Tibial nerve (tissue), 4 donors: ENCODE measurements around the gene FOS. TPM values are rescaled to one million over a fixed set of nuclear protein-coding genes. Genes with fewer than 3 reads are reported as not detected.

Experiments used
- DNase-seq, 2 donors: peaks; one replicate each; pipeline ENCODE4 v3.0.0-alpha.2; 2019; ENCODE audit warnings: low spot score in 2 of 2
- H3K27ac ChIP-seq, 4 donors: fragments of 200-600 bp; sonication (generic) in 3 of 4; one replicate each; pipeline ENCODE4 v1.5.1; 2017 to 2019; ENCODE audit warnings: mild to moderate bottlenecking in 1 of 4
- H3K27me3 ChIP-seq, 2 donors: fragments of 200-600 bp; sonication (generic) in 1 of 2; one replicate each; pipeline versions ENCODE4 v1.5.1 to v1.6.0; 2017 to 2019
- H3K36me3 ChIP-seq, 3 donors: fragments of 200-600 bp; sonication (generic); one replicate each; pipeline ENCODE4 v1.5.1; 2018 to 2019
- H3K4me1 ChIP-seq, 4 donors: fragments of 200-600 bp; sonication (generic) in 3 of 4; one replicate each; pipeline ENCODE4 v1.5.1; 2017 to 2019
- H3K4me3 ChIP-seq, 4 donors: fragments of 200-600 bp; sonication (generic) in 3 of 4; one replicate each; pipeline ENCODE4 v1.5.1; 2017 to 2019; ENCODE audit warnings: mild to moderate bottlenecking in 1 of 4, moderate library complexity in 1 of 4
- H3K9me3 ChIP-seq, 4 donors: fragments of 200-600 bp; sonication (generic) in 3 of 4; one replicate each; pipeline ENCODE4 v1.5.1; 2017 to 2019
- EP300 ChIP-seq, 2 donors: sonication (generic); formaldehyde crosslinking; IDR thresholded peaks; one replicate each; pipeline ENCODE4 v1.6.1; 2017; ENCODE audit warnings: antibody characterized with exemption in 2 of 2, mild to moderate bottlenecking in 1 of 2
- POLR2A ChIP-seq, 2 donors: fragments of 450-650 bp; IDR thresholded peaks; one replicate each; pipeline ENCODE4 v1.6.1; 2017; ENCODE audit warnings: antibody characterized with exemption in 2 of 2, mild to moderate bottlenecking in 2 of 2, moderate library complexity in 2 of 2
- WGBS, 2 donors: methylation state at CpG; one replicate each; pipeline ENCODE4 v1.1.5; 2018; 5-methylcytosine and 5-hydroxymethylcytosine counted together
- total RNA-seq, 4 donors: library from RNA; depleted of rRNA; stranded (reverse); fragments of >200 nt; gene quantifications; one replicate each; pipeline ENCODE4 v1.1.0, GENCODE V29; 2016
- TF ChIP-seq, protein P1 (sequence below), 5 experiments: fragments of 200-600 bp in 3 of 5; fragments of 450-650 bp in 2 of 5; sonication (generic) in 3 of 5; IDR thresholded peaks; one replicate each; pipeline ENCODE4 v1.5.1; 2016 to 2019; ENCODE audit warnings: antibody characterized with exemption in 5 of 5, mild to moderate bottlenecking in 3 of 5, moderate library complexity in 2 of 5

FOS gene
- total RNA-seq, 4 donors from 2014 or later = 373 to 1,352 (median 619) TPM

DNA sequence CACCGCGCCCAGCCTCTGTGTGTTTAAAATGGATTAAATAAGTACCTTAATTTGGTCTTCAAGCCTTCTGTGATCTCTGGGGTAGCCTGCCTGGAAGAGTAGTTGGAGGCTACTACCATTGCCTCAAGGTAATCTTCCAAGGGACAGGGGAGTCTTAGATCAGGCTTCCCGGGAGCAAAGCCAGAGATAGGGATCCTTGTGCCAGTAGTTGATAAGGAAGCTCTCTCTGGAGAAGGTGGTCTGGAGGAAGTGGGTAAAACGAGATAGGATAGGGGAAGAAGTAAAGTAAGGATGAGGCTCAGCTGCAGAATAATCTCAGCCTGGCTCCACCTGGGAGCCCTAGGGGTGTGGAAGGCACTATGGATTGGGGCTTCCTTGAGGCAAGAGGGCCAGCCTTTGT lies 38.5 kb downstream of the FOS start:
- DNase-seq = no peak
- no peaks in the 10 kb centered on the region for H3K9me3 ChIP-seq

DNA sequence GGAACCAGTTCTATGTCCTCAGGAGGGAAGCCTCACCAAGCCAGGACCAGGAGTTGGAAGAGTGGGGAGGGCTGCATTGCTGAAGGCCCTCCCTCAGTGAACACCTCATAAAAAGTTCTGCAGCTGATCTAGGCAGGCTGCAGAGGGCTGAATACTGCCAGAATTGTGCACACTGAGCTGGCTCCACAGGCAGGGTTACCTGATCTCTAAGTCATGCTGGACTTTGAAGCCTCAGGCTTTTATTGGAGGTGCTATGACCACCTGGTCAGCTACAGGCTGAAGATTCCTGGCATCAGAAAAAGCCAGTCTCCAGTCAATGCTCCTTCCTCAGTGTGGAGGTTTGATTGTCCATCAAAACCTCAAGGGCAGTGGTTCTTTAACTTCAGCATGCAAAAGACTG lies 39.7 kb downstream of the FOS start:
- peaks cover 0 to 11% (median 0%) of the 10 kb centered on the region in 4 donors for H3K4me1 ChIP-seq
- H3K4me3 ChIP-seq = no peak overlapping the region
- H3K9me3 ChIP-seq = no peaks in the 10 kb centered on the region
- no peak for TF ChIP-seq EP300 (IDR thresholded peaks at IDR 0.05)
- TF ChIP-seq, protein P1, sequence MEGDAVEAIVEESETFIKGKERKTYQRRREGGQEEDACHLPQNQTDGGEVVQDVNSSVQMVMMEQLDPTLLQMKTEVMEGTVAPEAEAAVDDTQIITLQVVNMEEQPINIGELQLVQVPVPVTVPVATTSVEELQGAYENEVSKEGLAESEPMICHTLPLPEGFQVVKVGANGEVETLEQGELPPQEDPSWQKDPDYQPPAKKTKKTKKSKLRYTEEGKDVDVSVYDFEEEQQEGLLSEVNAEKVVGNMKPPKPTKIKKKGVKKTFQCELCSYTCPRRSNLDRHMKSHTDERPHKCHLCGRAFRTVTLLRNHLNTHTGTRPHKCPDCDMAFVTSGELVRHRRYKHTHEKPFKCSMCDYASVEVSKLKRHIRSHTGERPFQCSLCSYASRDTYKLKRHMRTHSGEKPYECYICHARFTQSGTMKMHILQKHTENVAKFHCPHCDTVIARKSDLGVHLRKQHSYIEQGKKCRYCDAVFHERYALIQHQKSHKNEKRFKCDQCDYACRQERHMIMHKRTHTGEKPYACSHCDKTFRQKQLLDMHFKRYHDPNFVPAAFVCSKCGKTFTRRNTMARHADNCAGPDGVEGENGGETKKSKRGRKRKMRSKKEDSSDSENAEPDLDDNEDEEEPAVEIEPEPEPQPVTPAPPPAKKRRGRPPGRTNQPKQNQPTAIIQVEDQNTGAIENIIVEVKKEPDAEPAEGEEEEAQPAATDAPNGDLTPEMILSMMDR (IDR thresholded peaks at IDR 0.05) = no peak
- TF ChIP-seq POLR2A (IDR thresholded peaks at IDR 0.05) = no peak
- H3K27me3 ChIP-seq = no peaks in the 10 kb centered on the region
- DNase-seq = no peak
- no peaks in the 10 kb centered on the region for H3K36me3 ChIP-seq
- no peak overlapping the region for H3K27ac ChIP-seq

More for the DNA sequence above, 38.5 kb downstream of the FOS start:
- WGBS, 2 donors = 87 to 91% methylated on average over 4 of the region's 4 CpGs
- Histone ChIP-seq H3K27ac (no peak overlapping the region), H3K4me1 (peaks cover 0 to 14% (median 0%) of the 10 kb centered on the region in 4 donors), H3K4me3 (no peak overlapping the region), H3K36me3 (no peaks in the 10 kb centered on the region), H3K27me3 (no peaks in the 10 kb centered on the region)
- TF ChIP-seq, protein P1 (IDR thresholded peaks at IDR 0.05) = no peak
- TF ChIP-seq POLR2A (IDR thresholded peaks at IDR 0.05) (no peak), EP300 (IDR thresholded peaks at IDR 0.05) (no peak)

DNA sequence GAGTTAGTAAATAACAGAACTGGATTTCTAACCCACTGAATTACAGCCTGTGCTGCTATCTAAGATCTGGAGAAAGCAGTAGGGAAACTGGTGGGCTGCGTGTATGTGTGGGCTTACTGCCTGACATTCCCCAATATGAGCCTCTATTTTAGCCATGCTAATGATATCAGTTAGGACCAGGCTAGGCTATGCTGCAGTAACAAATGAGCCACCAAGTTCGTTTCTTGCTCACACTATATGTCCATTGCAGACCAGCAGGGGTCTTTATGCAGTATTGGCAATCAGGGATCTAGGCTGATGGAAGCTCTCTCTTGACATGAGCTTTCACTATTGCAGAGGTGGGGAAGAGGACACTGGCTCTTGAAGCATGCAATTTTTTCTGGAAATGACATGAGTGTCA lies 40.4 kb downstream of the FOS start:
- H3K36me3 ChIP-seq = no peaks in the 10 kb centered on the region
- H3K27me3 ChIP-seq = no peaks in the 10 kb centered on the region
- peaks cover 0 to 11% (median 0%) of the 10 kb centered on the region in 4 donors for H3K4me1 ChIP-seq
- TF ChIP-seq, protein P1 (IDR thresholded peaks at IDR 0.05) = no peak
- TF ChIP-seq EP300 (IDR thresholded peaks at IDR 0.05) (no peak), POLR2A (IDR thresholded peaks at IDR 0.05) (no peak)
- no peaks in the 10 kb centered on the region for H3K9me3 ChIP-seq
- H3K27ac ChIP-seq = no peak overlapping the region
- 85 to 93% methylated on average over 2 of the region's 2 CpGs for WGBS, 2 donors
- DNase-seq = no peak
- H3K4me3 ChIP-seq = no peak overlapping the region

DNA sequence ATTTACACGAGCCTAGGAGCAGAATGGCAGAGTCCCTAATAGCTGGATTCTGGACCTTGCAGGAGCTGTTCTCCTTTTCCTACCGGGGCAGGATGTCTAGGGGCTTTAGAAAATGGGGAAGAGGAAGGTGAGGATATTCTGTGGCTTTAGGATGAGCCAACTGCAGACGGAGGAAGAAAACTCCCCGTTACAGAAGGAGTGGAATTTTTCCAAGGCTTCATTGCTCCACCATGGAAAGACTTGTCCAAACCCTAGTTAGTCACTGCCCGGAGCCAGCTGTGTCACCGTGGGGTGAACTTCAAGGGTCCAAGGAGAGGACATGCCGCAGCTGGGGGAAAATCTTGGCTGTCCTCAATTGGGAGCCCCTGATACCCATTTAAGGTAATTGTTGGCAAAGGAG lies 41.6 kb downstream of the FOS start:
- Histone ChIP-seq H3K4me3 (no peak overlapping the region), H3K27me3 (no peaks in the 10 kb centered on the region), H3K27ac (no peak overlapping the region), H3K9me3 (no peaks in the 10 kb centered on the region), H3K4me1 (peaks cover 0 to 5% (median 0%) of the 10 kb centered on the region in 4 donors), H3K36me3 (no peaks in the 10 kb centered on the region)
- TF ChIP-seq POLR2A (IDR thresholded peaks at IDR 0.05) = no peak
- TF ChIP-seq, protein P1 (IDR thresholded peaks at IDR 0.05) = no peak
- no peak for TF ChIP-seq EP300 (IDR thresholded peaks at IDR 0.05)
- WGBS, 2 donors = 40 to 61% methylated on average over 6 to 7 of the region's 7 CpGs
- no peak for DNase-seq

DNA sequence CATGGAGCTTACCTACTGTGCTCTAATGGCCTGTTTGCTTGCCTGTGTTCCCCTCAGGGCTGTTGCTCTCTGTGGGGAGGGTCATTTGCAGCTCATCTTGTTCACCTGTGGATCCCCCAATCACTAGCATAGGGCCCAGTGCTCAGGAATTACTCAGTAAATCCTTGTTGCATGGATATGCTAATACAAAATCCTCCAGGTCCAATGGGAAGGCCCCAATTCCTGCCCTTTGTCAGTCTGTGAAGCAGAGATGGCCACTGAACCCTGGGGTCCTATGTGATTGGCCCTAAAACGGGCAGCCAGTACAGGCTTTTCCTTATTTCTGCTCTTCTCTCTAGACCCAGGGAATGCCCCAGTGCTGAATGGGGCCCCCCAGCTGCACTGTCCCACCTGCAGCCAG lies 44.1 kb downstream of the FOS start:
- no peaks in the 10 kb centered on the region for H3K36me3 ChIP-seq
- no peaks in the 10 kb centered on the region for H3K27me3 ChIP-seq
- H3K4me1 ChIP-seq = no peaks in the 10 kb centered on the region
- H3K4me3 ChIP-seq = no peak overlapping the region
- TF ChIP-seq POLR2A (IDR thresholded peaks at IDR 0.05) = no peak
- TF ChIP-seq EP300 (IDR thresholded peaks at IDR 0.05) = no peak
- TF ChIP-seq, protein P1 (IDR thresholded peaks at IDR 0.05) = no peak
- 62 to 100% methylated on average over 1 of the region's 1 CpG for WGBS, 2 donors
- no peak overlapping the region for H3K27ac ChIP-seq
- DNase-seq = no peak
- H3K9me3 ChIP-seq = no peaks in the 10 kb centered on the region
